Ascending aorta (tissue), 2 donors: ENCODE results near the gene ASPA. TPM values are rescaled to one million over a fixed set of nuclear protein-coding genes. Genes with fewer than 3 reads are reported as not detected.
"Not testable (repeated sequence)": the region's sequence is repeated elsewhere in the genome, so short reads cannot be mapped to it uniquely, and the experiment has no call there.

ENCODE experiments used
- DNase-seq, 2 donors: peaks; one replicate each; pipeline ENCODE4 v3.0.0-alpha.2; 2019; ENCODE audit warnings: low spot score in 2 of 2
- H3K27ac ChIP-seq, 2 donors: fragments of 200-600 bp; sonication (generic); one replicate each; pipeline ENCODE4 v1.5.1; 2016 to 2017; ENCODE audit warnings: mild to moderate bottlenecking in 1 of 2
- H3K27me3 ChIP-seq: fragments of 200-600 bp; sonication (generic); one replicate; pipeline ENCODE4 v1.5.1; 2017
- H3K36me3 ChIP-seq, 2 donors: fragments of 200-600 bp; sonication (generic); one replicate each; pipeline ENCODE4 v1.5.1; 2016
- H3K4me1 ChIP-seq, 2 donors: fragments of 200-600 bp; sonication (generic); one replicate each; pipeline ENCODE4 v1.5.1; 2016 to 2017; ENCODE audit warnings: mild to moderate bottlenecking in 1 of 2
- H3K4me3 ChIP-seq, 2 donors: fragments of 200-600 bp; sonication (generic); one replicate each; pipeline ENCODE4 v1.5.1; 2016 to 2017; ENCODE audit warnings: mild to moderate bottlenecking in 1 of 2
- H3K9me3 ChIP-seq, 2 donors: fragments of 200-600 bp; sonication (generic); one replicate each; pipeline ENCODE4 v1.5.1; 2016
- CTCF ChIP-seq, 3 experiments: fragments of 200-600 bp in 2 of 3; fragments of 450-650 bp in 1 of 3; sonication (generic) in 2 of 3; IDR thresholded peaks; one replicate each; pipeline ENCODE4 v1.5.1; 2016 to 2019; ENCODE audit warnings: antibody characterized with exemption in 3 of 3, mild to moderate bottlenecking in 1 of 3, moderate library complexity in 1 of 3
- intact Hi-C: fragments of 100-400 bp; cut with DNase I; formaldehyde crosslinking; loops from one replicate; pipeline ENCODE4 v1.15.1; 2023
- total RNA-seq: library from RNA; depleted of rRNA; stranded (reverse); fragments of >200 nt; gene quantifications from one replicate; pipeline ENCODE4 v1.1.0, GENCODE V29; 2016

The ASPA gene
- 0.11 TPM for total RNA-seq

GRCh38 chr17:3475812-3476610, at the start of gene ASPA:
TSS of gene ASPA (plus strand) at chr17:3475997. CDS start at chr17:3476160, 163 bp downstream.
- no peak for DNase-seq
- H3K27me3 ChIP-seq, result no peaks in the 10 kb centered on the region
- no peak within 1 kb of the TSS for H3K27ac ChIP-seq
- peak within 1 kb of the TSS in 1 of 2 donors; percentile 21 for H3K4me3 ChIP-seq
- TF ChIP-seq CTCF (IDR thresholded peaks at IDR 0.05), result no peak
- H3K9me3 ChIP-seq, result no peaks in the 10 kb centered on the region
- H3K4me1 ChIP-seq, result no peaks in the 10 kb centered on the region
- intact Hi-C loops, result no loop called here
- H3K36me3 ChIP-seq, result no peaks in the 10 kb centered on the region

GRCh38 chr17:3433215-3433614, 42.6 kb upstream of the ASPA start:
- intact Hi-C loops, DNase-seq, H3K27ac ChIP-seq, H3K4me1 ChIP-seq, H3K9me3 ChIP-seq, H3K36me3 ChIP-seq, H3K27me3 ChIP-seq, H3K4me3 ChIP-seq: not testable (repeated sequence)

- intact Hi-C loops, result no loop called here
- Histone ChIP-seq H3K9me3 (no peaks in the 10 kb centered on the region), H3K27me3 (no peaks in the 10 kb centered on the region), H3K36me3 (no peaks in the 10 kb centered on the region), H3K27ac (no peak within 1 kb of the TSS), H3K4me1 (no peaks in the 10 kb centered on the region), H3K4me3 (no peak within 1 kb of the TSS)
- DNase-seq, result no peak
- no peak for TF ChIP-seq CTCF (IDR thresholded peaks at IDR 0.05)
Measured at GRCh38 chr17:3433741-3434140, 42.1 kb upstream of the ASPA start, which contains the start of gene OR1E2. TSS of gene OR1E2 (minus strand) at chr17:3433841. CDS start at chr17:3433841, 0 bp downstream.

GRCh38 chr17:3438368-3438767, 37.4 kb upstream of the ASPA start:
- DNase-seq, result no peak
- Histone ChIP-seq H3K27me3 (no peaks in the 10 kb centered on the region), H3K4me1 (no peaks in the 10 kb centered on the region), H3K9me3 (no peaks in the 10 kb centered on the region), H3K36me3 (no peaks in the 10 kb centered on the region), H3K4me3 (no peak overlapping the region), H3K27ac (no peak overlapping the region)
- TF ChIP-seq CTCF (IDR thresholded peaks at IDR 0.05), result no peak
- intact Hi-C loops, result no loop called here

- Histone ChIP-seq H3K9me3 (no peaks in the 10 kb centered on the region), H3K4me3 (no peak overlapping the region), H3K4me1 (no peaks in the 10 kb centered on the region), H3K36me3 (no peaks in the 10 kb centered on the region), H3K27ac (no peak overlapping the region), H3K27me3 (no peaks in the 10 kb centered on the region)
- no peak for TF ChIP-seq CTCF (IDR thresholded peaks at IDR 0.05)
- intact Hi-C loops, result no loop called here
- no peak for DNase-seq
Measured at GRCh38 chr17:3440451-3440850, 35.3 kb upstream of the ASPA start.

GRCh38 chr17:3447625-3448024, 28.2 kb upstream of the ASPA start:
- H3K27ac ChIP-seq, result no peak overlapping the region
- no peak overlapping the region for H3K4me3 ChIP-seq
- no peaks in the 10 kb centered on the region for H3K4me1 ChIP-seq
- H3K9me3 ChIP-seq, result no peaks in the 10 kb centered on the region
- H3K27me3 ChIP-seq, result no peaks in the 10 kb centered on the region
- H3K36me3 ChIP-seq, result no peaks in the 10 kb centered on the region
- intact Hi-C loops, result no loop called here
- no peak for DNase-seq
- no peak for TF ChIP-seq CTCF (IDR thresholded peaks at IDR 0.05)
